ENCODE data around the gene FANCC.

FANCC gene

DNA sequence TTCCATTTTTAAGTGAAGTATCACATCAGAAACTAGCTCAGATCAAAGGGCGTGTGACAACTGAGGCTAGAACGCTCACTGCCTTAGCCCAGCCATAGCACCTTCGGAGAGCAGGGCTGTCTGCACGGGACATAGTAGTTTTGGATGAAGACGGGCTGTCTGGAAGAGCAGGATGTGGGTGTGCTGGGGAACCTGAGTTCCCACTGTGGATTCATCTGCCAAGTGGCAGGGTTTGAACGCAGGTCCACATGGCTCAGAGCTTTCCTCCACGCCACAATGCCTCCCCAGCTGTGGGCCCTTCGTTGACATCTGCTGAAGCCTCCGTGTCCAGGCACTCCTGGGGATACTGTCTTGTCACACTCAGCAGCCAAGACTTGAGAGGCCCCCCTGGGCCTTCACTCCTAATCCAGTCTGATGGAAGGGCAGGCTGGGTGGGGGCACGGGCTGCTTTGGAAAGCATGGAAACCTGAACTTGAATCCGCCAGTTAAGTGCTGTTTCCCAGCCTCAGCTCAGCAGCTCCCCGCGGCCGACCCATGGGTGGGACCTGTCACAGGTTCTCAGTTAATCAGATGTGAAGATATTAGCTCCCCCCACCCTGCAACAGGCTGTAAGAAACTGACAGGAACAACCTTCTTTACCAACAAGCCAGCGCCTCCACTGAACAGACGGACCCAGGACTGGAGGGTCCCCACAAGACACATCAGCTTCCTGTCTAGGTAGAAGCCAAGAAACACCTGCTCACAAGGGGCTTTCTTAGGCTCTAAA lies 228.1 kb downstream of the FANCC start:
- no peak for DNase-seq (ENCODE audit: low read depth)
- H3K4me3 ChIP-seq (ENCODE audit: low read length), result no peak overlapping the region
- no peak for TF ChIP-seq CTCF (conservative IDR thresholded peaks at IDR 0.05; ENCODE audit: low read depth, low read length)

DNA sequence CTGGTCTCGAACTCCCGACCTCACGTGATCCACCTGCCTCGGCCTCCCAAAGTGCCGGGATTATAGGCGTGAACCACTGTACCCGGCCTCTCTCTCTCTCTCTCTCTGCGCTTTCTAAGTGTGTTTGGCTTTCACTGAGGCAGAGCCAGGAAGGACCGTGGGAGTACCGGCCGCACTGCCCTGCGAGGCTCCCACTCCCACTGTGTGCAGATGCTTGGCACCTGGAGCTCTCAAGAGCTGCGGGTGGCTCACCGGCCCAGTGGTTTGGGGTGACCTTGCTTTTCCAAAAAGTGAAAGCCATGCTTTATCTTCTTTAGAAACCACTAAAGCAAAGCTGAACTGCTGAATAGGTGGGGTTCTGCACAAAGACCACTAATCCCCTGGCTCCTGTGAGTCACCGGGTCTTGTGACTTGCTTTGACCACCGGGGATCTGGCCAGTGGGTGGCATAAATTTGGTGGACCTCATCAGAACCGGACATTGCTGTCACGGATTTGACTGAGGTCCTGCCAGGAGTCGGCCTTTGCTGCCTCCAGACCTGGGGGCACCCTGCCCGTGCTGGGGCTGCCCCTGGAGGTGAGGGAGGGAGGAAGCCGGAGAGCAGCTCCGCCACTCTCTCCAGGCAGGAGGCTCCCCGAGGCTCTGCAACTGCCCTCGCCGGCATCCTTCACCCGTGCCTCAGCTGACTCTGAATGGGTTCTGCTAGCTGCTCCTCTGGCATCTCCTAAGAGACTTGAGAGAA lies 228.9 kb downstream of the FANCC start:
- peak; percentile 8 for TF ChIP-seq CTCF (conservative IDR thresholded peaks at IDR 0.05; ENCODE audit: low read depth, low read length)
- DNase-seq (ENCODE audit: low read depth), result peak; percentile 88
- H3K4me3 ChIP-seq (ENCODE audit: low read length), result no peak overlapping the region

GRCh38 chr9:95087659-95088242 lies 229.8 kb downstream of the FANCC start:
- no peak overlapping the region for H3K4me3 ChIP-seq (ENCODE audit: low read length)
- peak; percentile 34 for TF ChIP-seq CTCF (conservative IDR thresholded peaks at IDR 0.05; ENCODE audit: low read depth, low read length)
- no peak for DNase-seq (ENCODE audit: low read depth)

GRCh38 chr9:95086564-95086955 lies 230.9 kb downstream of the FANCC start:
- DNase-seq (ENCODE audit: low read depth), result no peak
- TF ChIP-seq CTCF (conservative IDR thresholded peaks at IDR 0.05; ENCODE audit: low read depth, low read length), result no peak
- H3K4me3 ChIP-seq (ENCODE audit: low read length), result no peak overlapping the region

DNA sequence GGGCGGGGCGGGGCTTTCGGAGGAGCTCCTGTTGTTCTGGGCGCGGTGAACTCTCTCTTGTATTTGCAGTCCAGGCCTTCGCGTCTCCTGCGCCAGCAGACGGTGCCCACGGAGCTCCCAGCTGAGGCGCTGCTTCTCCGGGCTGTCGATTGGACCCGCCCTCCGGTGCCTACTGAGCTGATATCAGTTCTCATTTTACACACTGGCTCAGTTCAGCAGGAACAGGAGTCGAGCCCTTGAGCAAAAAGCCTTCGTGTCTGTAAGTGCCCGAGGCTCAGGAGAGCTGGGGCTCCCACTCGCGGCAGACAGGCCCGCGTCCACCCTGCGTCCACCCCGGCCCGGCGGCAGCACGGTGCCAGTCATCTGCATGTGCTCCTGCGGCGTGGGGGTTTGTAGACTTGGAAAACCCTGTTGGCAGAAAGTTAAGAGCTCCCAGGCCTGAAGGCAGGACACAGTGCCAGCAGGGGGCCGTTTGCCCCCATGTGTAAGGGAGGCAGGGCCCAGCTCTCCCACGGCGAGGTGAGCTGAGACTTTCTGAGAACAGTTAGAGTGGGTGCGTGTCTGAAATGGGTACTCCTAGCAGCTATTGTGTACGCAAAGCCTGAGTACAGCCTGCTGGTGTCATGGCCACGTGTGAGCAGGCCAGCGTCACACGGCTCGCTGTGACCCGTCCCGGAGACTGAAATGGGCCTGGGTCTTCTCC lies 231.5 kb downstream of the FANCC start:
- no peak for DNase-seq (ENCODE audit: low read depth)
- H3K4me3 ChIP-seq (ENCODE audit: low read length), result no peak overlapping the region

More for the DNA sequence above, 231.5 kb downstream of the FANCC start:
- TF ChIP-seq CTCF (conservative IDR thresholded peaks at IDR 0.05; ENCODE audit: low read depth, low read length), result peak; percentile 13

Data from retinal pigment epithelial cell (primary cell).